ENCODE measurements around the gene PTPRU. TPM values are rescaled to one million over a fixed set of nuclear protein-coding genes. Genes with fewer than 3 reads are reported as not detected.
"Not testable (repeated sequence)": the region's sequence is repeated elsewhere in the genome, so short reads cannot be mapped to it uniquely, and the experiment has no call there.

Gene PTPRU
- total RNA-seq, 1 donor from 2014 or later = 1.8 TPM

- DNase-seq (ENCODE audit: low read depth in 2 of 2) = no peak
Observed at GRCh38 chr1:29286194-29286767, 50.0 kb downstream of the PTPRU start.

GRCh38 chr1:29289493-29289892 lies 53.2 kb downstream of the PTPRU start:
- DNase-seq (ENCODE audit: low read depth in 2 of 2) = no peak

DNA sequence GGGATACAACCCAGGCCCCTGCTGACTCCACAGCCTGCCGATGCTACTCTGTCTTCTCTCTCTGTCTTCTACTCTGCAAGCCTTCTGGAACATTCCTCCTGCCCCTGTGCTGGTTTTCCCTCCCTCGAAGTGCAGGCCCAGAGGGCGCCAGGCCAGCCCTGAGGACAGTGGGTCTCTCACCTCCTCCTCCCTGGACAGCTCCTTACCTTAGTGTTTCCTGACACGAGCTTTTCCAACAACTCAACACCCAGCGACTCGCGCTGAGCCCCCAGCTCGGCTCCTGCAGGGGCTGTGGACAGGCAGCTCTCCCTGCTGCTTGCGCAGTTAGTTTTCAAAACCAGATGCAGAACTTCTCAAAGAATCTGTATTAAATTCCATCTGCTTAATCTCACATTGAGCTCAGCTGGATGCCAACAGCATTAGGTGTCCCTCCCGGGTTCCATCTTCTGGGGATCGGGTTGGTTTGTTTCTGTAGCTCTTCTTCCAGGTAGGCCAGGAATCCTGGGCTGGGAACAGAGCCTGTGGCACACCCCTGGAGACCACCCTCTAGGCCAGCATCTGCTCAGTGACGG lies 54.2 kb downstream of the PTPRU start:
- no peak for DNase-seq (ENCODE audit: low read depth in 2 of 2)

- no peak for DNase-seq (ENCODE audit: low read depth in 2 of 2)
Observed at GRCh38 chr1:29291756-29292155, 55.4 kb downstream of the PTPRU start.

DNA sequence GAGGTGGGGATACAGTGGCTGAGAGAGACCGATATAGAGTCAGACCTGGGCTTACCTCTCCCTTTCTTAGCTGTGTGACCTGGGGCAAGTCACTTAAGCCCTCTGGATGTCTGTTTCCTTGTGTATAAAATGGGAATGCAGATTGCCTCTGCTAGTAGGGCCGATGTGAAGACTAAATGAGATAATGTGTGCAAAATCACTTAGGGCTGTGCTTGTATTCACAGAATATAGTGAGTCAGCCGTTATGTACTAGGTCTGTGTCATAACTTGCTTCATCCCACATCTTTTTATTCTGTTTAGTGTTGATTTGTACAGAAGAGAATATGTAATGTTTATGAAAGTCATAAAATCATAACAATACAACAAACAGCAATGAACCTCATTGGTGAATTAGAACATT lies 56.0 kb downstream of the PTPRU start:
- DNase-seq (ENCODE audit: low read depth in 2 of 2) = no peak

GRCh38 chr1:29297450-29297849 lies 61.1 kb downstream of the PTPRU start:
- no peak for DNase-seq (ENCODE audit: low read depth in 2 of 2)

GRCh38 chr1:29298246-29298645 lies 61.9 kb downstream of the PTPRU start:
- no peak for DNase-seq (ENCODE audit: low read depth in 2 of 2)

- no peak for DNase-seq (ENCODE audit: low read depth in 2 of 2)
Observed at GRCh38 chr1:29299446-29299845, 63.1 kb downstream of the PTPRU start.

DNA sequence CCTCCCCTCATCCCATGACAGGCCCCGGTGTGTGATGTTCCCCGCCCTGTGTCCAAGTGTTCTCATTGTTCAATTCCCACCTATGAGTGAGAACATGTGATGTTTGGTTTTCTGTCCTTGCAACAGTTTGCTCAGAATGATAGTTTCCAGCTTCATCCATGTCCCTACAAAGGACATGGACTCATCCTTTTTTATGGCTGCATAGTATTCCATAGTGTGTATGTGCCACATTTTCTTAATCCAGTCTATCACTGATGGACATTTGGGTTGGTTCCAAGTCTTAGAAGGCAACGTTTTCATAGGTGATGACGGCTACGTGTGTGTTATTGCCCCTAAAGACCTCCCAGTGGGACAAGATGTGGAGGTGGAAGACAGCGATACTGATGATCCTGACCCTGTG lies 65.4 kb downstream of the PTPRU start:
- DNase-seq (ENCODE audit: low read depth in 2 of 2) = not testable (repeated sequence)

GRCh38 chr1:29303201-29304024 lies 67.1 kb downstream of the PTPRU start:
- no peak for DNase-seq (ENCODE audit: low read depth in 2 of 2)

- no peak for DNase-seq (ENCODE audit: low read depth in 2 of 2)
Observed at GRCh38 chr1:29304025-29304684, 67.8 kb downstream of the PTPRU start.

GRCh38 chr1:29305943-29306342 lies 69.6 kb downstream of the PTPRU start:
- DNase-seq (ENCODE audit: low read depth in 2 of 2) = no peak

DNA sequence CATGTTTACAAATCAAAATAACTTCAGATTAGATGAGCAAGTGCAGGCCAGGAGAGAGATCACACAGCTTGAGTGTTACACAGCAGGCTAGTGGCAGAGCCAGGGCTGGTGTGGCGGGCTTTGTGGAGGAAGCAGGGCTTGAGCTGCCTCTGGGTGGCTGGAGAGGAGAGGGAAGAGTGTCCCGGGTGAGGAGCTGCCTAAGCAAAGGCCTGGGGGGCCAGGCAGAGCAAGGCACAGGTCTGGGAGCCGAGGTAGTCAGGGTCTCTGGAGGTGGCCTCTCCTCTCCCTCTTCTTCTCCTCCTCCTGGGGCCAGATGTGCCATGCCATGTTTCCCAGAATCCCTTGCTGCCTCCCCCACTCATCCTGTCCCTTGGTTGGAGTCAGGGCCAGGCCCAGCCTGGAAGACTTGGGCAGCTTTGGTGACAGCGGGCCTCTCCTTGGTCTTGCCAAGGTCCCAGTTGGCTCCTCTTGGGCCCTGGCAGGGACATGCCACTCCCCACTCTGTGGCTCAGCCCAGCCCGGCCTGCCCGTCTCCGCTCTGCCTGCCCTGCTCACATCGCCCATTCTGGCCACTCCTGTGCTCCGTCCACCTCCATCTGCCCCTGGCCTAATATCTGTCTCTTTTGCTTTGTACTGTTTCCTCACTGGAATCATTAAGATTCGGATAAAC lies 70.3 kb downstream of the PTPRU start:
- no peak for DNase-seq (ENCODE audit: low read depth in 2 of 2)

DNA sequence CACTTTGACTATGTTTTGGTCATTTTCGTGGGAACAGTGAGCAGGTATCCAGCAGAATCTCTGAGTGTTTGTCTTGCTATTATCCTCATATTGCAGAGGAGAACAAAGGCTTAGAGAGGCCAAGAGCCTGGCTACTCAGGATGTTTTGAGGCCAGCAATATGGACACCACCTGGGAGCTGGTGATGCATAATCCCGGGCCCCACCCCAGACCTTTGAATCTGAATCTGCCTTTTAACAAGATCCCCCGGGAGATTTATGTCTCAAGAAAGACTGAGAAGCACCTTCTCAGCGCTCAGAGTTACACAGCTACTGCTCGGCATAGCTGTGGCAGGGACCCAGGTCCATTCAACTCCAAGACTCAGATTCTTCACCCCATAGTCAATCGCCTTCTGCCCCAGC lies 72.8 kb downstream of the PTPRU start:
- DNase-seq (ENCODE audit: low read depth in 2 of 2) = no peak

DNA sequence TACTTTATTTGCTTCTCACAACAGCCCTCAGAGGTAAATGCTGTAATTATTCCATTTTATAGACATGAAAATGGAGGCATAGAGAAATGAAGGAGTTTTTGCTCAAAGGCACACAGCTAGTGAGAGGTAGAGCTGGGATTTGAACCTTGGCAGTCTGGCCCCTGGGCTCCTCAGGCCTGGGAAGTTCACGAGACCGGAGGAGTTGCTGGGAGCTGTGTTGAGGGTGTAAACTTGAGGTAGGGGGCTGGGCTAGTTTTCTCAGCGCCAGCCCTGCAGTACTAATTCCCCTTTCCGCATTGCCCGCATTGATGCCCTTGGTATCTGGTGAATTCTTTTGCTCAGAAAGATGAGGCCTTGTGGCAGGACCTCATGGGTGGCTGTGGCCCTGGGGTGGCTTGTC lies 73.3 kb downstream of the PTPRU start:
- no peak for DNase-seq (ENCODE audit: low read depth in 2 of 2)

- no peak for DNase-seq (ENCODE audit: low read depth in 2 of 2)
Observed at GRCh38 chr1:29310616-29311180, 74.4 kb downstream of the PTPRU start.

DNA sequence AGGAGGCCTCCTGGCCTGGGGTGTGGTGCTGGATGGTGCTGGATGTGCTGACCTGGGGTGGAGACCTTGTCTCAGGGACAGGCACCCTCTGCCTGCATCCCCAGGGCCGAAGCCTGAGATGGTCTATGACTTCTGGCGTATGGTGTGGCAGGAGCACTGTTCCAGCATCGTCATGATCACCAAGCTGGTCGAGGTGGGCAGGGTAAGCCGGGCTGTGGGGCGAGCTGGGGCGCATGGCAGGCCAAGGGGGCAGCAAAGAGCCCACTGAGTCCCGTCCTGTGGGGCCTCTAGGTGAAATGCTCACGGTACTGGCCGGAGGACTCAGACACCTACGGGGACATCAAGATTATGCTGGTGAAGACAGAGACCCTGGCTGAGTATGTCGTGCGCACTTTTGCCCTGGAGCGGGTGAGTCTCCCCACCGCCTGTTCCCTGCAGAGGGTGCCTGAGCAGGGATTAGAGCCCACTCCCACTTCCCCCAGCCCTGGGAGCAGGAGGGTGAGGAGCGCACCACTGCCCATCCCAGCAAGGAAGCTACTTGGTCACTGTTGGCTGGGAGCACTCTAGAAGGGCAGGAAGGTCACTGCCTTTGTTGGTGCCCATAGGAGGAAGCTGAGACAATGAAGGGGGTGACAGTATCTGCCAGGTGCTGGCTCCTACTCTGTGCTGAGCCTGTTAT lies 75.2 kb downstream of the PTPRU start:
- peak in 1 of 2 donors; percentile 26 for DNase-seq (ENCODE audit: low read depth in 2 of 2)

GRCh38 chr1:29312469-29313461 lies 76.4 kb downstream of the PTPRU start:
- no peak for DNase-seq (ENCODE audit: low read depth in 2 of 2)

GRCh38 chr1:29314685-29315084 lies 78.4 kb downstream of the PTPRU start:
- not testable (repeated sequence) for DNase-seq (ENCODE audit: low read depth in 2 of 2)

DNA sequence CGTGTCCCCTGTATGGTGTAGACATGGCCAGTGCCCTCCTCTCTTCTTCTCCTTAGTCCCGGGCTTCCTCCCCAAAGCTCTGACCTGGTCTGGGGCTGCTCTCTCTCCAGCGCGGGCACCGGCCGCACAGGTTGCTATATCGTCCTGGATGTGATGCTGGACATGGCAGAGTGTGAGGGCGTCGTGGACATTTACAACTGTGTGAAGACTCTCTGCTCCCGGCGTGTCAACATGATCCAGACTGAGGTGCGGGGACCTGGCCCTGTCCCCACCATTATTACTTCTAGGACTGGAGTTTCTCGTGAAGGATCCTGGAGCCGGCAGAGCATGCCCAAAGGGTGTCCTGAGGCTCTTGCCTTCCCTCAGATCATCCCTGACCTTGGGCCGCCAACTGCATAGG lies 78.9 kb downstream of the PTPRU start:
- no peak for DNase-seq (ENCODE audit: low read depth in 2 of 2)
